Measurements from ENCODE around the gene CSMD2. TPM values are rescaled to one million over a fixed set of nuclear protein-coding genes. Genes with fewer than 3 reads are reported as not detected.

Gene CSMD2
- total RNA-seq, 1 experiment from 2014 or later = 0.22 TPM

- TF ChIP-seq TCF7L2 (IDR thresholded peaks at IDR 0.05; ENCODE audit: borderline replicate concordance, extremely low read depth, insufficient read depth, insufficient read length) (no peak), JUND (IDR thresholded peaks at IDR 0.05) (no peak), SRF (IDR thresholded peaks at IDR 0.05; ENCODE audit: low read depth) (no peak), SIN3A (IDR thresholded peaks at IDR 0.05; ENCODE audit: low read depth) (no peak)
Measured at GRCh38 chr1:34028381-34029055, 136.5 kb downstream of the CSMD2 start (continued).

DNA sequence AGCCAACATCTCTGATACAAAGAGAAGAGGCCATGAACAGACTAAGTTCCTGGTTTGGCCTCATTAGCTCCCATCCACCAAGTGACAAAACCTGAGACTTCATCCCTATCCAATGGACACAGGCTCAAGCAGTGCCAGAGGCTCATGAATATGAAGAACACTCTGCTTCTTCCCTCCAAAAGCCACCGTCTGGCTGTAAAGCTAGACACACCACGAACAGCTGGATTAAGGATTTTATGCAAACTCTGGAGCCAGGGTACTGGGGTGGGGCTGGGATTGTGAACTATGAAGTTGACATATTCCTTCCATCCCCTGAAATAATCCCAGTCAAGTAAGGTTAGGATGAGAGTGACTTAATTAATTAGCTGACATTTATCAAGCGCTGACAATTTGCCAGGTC is 139.4 kb downstream of the CSMD2 start:
- BruUV-seq (replicated peaks) = no TSS peak
- Histone ChIP-seq H3K4me3 (replicated peaks in 1 of 2; ENCODE audit: low read depth in 1 of 2, low read length in 2 of 2) (no peak overlapping the region), H3K4me1 (ENCODE audit: control insufficient read depth in 1 of 2, insufficient read depth in 2 of 2, low read length in 2 of 2) (no peaks in the 10 kb centered on the region), H2AFZ (ENCODE audit: low read depth, low read length, poor library complexity, severe bottlenecking) (no peak overlapping the region), H3K4me2 (ENCODE audit: low read length) (no peak overlapping the region), H3K9me3 (ENCODE audit: control insufficient read depth in 1 of 2, insufficient read depth in 1 of 2, low read depth in 1 of 2, low read length in 2 of 2) (no peaks in the 10 kb centered on the region), H3K9me2 (ENCODE audit: insufficient read depth) (no peaks in the 10 kb centered on the region), H3K27me3 (ENCODE audit: insufficient read depth, low read length) (peaks cover 26% of the 10 kb centered on the region; the same call in 1 of the 2 replicates), H3K9ac (ENCODE audit: low read length) (no peak overlapping the region), H3K36me3 (ENCODE audit: control insufficient read depth in 1 of 2, insufficient read depth in 2 of 2, low read length in 2 of 2) (no peaks in the 10 kb centered on the region), H4K20me1 (ENCODE audit: insufficient read depth) (no peaks in the 10 kb centered on the region), H3K79me2 (ENCODE audit: insufficient read depth, low read length) (no peaks in the 10 kb centered on the region), H3K27ac (ENCODE audit: low read depth, low read length) (no peak overlapping the region)
- TF ChIP-seq, protein P1, sequence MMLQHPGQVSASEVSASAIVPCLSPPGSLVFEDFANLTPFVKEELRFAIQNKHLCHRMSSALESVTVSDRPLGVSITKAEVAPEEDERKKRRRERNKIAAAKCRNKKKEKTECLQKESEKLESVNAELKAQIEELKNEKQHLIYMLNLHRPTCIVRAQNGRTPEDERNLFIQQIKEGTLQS (IDR thresholded peaks at IDR 0.05) = no peak
- TF ChIP-seq CTCF (IDR thresholded peaks at IDR 0.05 in 2 of 3, conservative IDR thresholded peaks at IDR 0.05 in 1 of 3; ENCODE audit: borderline replicate concordance in 1 of 3, insufficient read depth in 1 of 3, low read depth in 2 of 3, low read length in 2 of 3) (no peak), SRF (IDR thresholded peaks at IDR 0.05; ENCODE audit: low read depth) (no peak), MAX (IDR thresholded peaks at IDR 0.05) (no peak)
- ATAC-seq = no peak
- no peak for DNase-seq (ENCODE audit: low read depth, low spot score)
- ChIA-PET POLR2A (no interaction called here), CTCF (interaction anchor here (1.5 kb wide), 1 partner anchor 12 kb away, joined by 3 read pairs; no protein-coding TSS in a partner anchor), RAD21 (ENCODE audit: low non-redundant PET in 1 of 2, low total read pairs in 2 of 2, uncharacterized antibody in 2 of 2, unreplicated experiment in 2 of 2) (no interaction called here)
- intact Hi-C loops (cut with micrococcal nuclease) = no loop called here
